OCI-LY1 (cell line): Measurements from ENCODE around the gene MCC.

Experiments used
- H2AFZ ChIP-seq: fragments of 200-600 bp; sonication (generic), shearing (Covaris generic); 2 replicates; pipeline ENCODE4 v1.6.0; 2014; ENCODE audit warnings: antibody characterized with exemption, mild to moderate bottlenecking, low read length
- H3F3A ChIP-seq: fragments of 200-600 bp; sonication (generic), shearing (Covaris generic); 2 replicates; pipeline ENCODE4 v1.6.0; 2014; ENCODE audit warnings: mild to moderate bottlenecking, antibody characterized with exemption, low read length, moderate library complexity; ENCODE audit not compliant: insufficient read depth
- H3K27ac ChIP-seq: fragments of 200-600 bp; sonication (generic); 2 replicates; pipeline ENCODE4 v1.5.1; 2014; ENCODE audit warnings: low read length, mixed run types, mild to moderate bottlenecking, low read depth; ENCODE audit not compliant: poor library complexity, severe bottlenecking
- H3K27me3 ChIP-seq: fragments of 200-600 bp; sonication (generic); 2 replicates; pipeline ENCODE4 v1.6.0; 2014; ENCODE audit warnings: antibody characterized with exemption, mild to moderate bottlenecking, low read length, moderate library complexity; ENCODE audit not compliant: insufficient read depth
- H3K36me3 ChIP-seq: fragments of 200-600 bp; sonication (generic); 2 replicates; pipeline ENCODE4 v1.6.1; 2014; ENCODE audit warnings: mild to moderate bottlenecking, antibody characterized with exemption, low read length, moderate library complexity, mixed read lengths; ENCODE audit not compliant: insufficient read depth
- H3K4me1 ChIP-seq: fragments of 200-600 bp; sonication (generic); 2 replicates; pipeline ENCODE4 v1.5.1; 2014; ENCODE audit warnings: mild to moderate bottlenecking, low read length, moderate library complexity; ENCODE audit not compliant: insufficient read depth, severe bottlenecking
- H3K4me2 ChIP-seq: fragments of 200-600 bp; sonication (generic), shearing (Covaris generic); 2 replicates; pipeline ENCODE4 v1.6.1; 2014; ENCODE audit warnings: low read length
- H3K4me3 ChIP-seq: fragments of 200-600 bp; sonication (generic); 2 replicates; pipeline ENCODE4 v1.5.1; 2014; ENCODE audit warnings: low read length, low read depth, mild to moderate bottlenecking, mixed read lengths; ENCODE audit not compliant: poor library complexity, severe bottlenecking
- H3K79me2 ChIP-seq: fragments of 200-600 bp; shearing (Covaris generic); 2 replicates; pipeline ENCODE4 v1.6.1; 2016; ENCODE audit warnings: mixed run types, low read length, mixed read lengths; ENCODE audit not compliant: insufficient read depth
- H3K9ac ChIP-seq: fragments of 200-600 bp; sonication (generic), shearing (Covaris generic); 2 replicates; pipeline ENCODE4 v1.6.1; 2014; ENCODE audit warnings: mild to moderate bottlenecking, low read length, mixed read lengths
- H3K9me2 ChIP-seq: fragments of 200-600 bp; sonication (generic), shearing (Covaris generic); 2 replicates; pipeline ENCODE4 v1.6.1; 2014; ENCODE audit warnings: low read depth, mild to moderate bottlenecking, low read length, mixed read lengths
- H3K9me3 ChIP-seq: fragments of 200-600 bp; shearing (Covaris generic); 2 replicates; pipeline ENCODE4 v1.6.1; 2014; ENCODE audit warnings: low read length, mixed read lengths
- H4K20me1 ChIP-seq: fragments of 200-600 bp; sonication (generic), shearing (Covaris generic); 2 replicates; pipeline ENCODE4 v1.6.0; 2016; ENCODE audit warnings: mild to moderate bottlenecking, low read length; ENCODE audit not compliant: insufficient read depth
- EZH2 ChIP-seq: fragments of 200-600 bp; sonication (generic), shearing (Covaris generic); IDR thresholded peaks from 2 replicates; pipeline ENCODE4 v1.8.0; 2017; ENCODE audit warnings: borderline replicate concordance, mixed run types, mild to moderate bottlenecking, antibody characterized with exemption, low read length, moderate library complexity, mixed read lengths
- TF ChIP-seq, protein P1 (sequence below): fragments of 200-600 bp; sonication (generic), shearing (Covaris generic); IDR thresholded peaks from 2 replicates; pipeline ENCODE4 v1.5.1; 2017; ENCODE audit warnings: mild to moderate bottlenecking, antibody characterized with exemption, low read length, moderate library complexity, mixed read lengths

MCC gene

DNA sequence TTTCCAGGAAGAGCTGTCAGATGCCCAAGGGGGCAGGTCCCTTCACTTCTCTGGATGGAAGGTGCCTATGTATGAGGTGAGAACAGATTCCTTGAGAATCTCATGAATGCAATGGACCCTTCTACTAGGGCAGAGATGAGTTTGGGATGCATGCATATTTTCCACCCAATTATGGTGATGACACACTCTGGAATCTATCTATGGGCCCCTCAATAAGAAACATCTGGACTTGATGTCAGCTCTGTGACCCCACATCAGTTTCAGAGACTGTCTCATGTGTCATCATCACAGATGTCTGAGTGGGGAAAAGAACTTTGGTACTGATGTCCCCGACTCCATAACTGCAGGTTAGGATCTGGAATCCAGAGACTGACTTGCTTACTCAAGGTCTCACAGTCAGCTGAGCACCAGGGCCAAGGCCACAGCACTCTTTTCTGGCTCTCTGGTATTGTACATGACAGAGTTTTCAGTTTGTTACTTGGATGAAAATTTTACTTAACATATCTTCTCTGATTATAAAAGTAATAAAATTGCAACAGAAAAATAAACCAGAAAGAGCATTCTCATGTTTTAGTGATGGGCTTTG lies 334.6 kb downstream of the MCC start:
- no peaks in the 10 kb centered on the region for H3K36me3 ChIP-seq
- H3K4me3 ChIP-seq: no peak overlapping the region
- no peak overlapping the region for H2AFZ ChIP-seq
- no peaks in the 10 kb centered on the region for H3K79me2 ChIP-seq
- H3K9me3 ChIP-seq: no peaks in the 10 kb centered on the region
- H3K4me2 ChIP-seq: no peak overlapping the region
- TF ChIP-seq, protein P1, sequence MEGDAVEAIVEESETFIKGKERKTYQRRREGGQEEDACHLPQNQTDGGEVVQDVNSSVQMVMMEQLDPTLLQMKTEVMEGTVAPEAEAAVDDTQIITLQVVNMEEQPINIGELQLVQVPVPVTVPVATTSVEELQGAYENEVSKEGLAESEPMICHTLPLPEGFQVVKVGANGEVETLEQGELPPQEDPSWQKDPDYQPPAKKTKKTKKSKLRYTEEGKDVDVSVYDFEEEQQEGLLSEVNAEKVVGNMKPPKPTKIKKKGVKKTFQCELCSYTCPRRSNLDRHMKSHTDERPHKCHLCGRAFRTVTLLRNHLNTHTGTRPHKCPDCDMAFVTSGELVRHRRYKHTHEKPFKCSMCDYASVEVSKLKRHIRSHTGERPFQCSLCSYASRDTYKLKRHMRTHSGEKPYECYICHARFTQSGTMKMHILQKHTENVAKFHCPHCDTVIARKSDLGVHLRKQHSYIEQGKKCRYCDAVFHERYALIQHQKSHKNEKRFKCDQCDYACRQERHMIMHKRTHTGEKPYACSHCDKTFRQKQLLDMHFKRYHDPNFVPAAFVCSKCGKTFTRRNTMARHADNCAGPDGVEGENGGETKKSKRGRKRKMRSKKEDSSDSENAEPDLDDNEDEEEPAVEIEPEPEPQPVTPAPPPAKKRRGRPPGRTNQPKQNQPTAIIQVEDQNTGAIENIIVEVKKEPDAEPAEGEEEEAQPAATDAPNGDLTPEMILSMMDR: no peak
- TF ChIP-seq EZH2: no peak
- H3F3A ChIP-seq: no peaks in the 10 kb centered on the region
- H4K20me1 ChIP-seq: no peaks in the 10 kb centered on the region
- H3K9ac ChIP-seq: no peak overlapping the region
- no peak overlapping the region for H3K27ac ChIP-seq
- H3K4me1 ChIP-seq: no peaks in the 10 kb centered on the region
- H3K27me3 ChIP-seq: no peaks in the 10 kb centered on the region
- no peaks in the 10 kb centered on the region for H3K9me2 ChIP-seq

DNA sequence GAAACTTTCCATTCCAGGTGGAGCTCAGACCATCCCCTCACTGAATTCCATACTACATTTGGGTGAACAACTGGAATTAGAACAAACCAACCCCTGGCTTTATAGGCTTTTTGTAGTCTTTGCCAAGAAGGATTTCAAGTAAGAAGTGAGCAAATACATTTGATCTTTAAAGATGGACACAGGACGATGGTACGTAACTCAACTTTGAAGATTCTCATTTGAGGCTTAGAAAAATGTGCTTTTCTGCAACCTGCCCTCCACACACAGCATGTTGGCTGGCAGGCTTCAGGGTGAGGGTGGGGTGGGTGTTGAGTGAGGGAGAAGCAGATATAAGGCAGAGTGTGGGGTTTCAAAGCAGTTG lies 335.9 kb downstream of the MCC start:
- H3K36me3 ChIP-seq: no peaks in the 10 kb centered on the region
- H3K9me3 ChIP-seq: no peaks in the 10 kb centered on the region
- H3K9me2 ChIP-seq: no peaks in the 10 kb centered on the region
- no peak overlapping the region for H2AFZ ChIP-seq
- H3K27me3 ChIP-seq: no peaks in the 10 kb centered on the region
- H3K27ac ChIP-seq: no peak overlapping the region
- TF ChIP-seq, protein P1: no peak
- TF ChIP-seq EZH2: no peak
- no peak overlapping the region for H3K9ac ChIP-seq
- H3K4me3 ChIP-seq: no peak overlapping the region
- H3F3A ChIP-seq: no peaks in the 10 kb centered on the region
- H3K79me2 ChIP-seq: no peaks in the 10 kb centered on the region
- no peaks in the 10 kb centered on the region for H3K4me1 ChIP-seq
- no peaks in the 10 kb centered on the region for H4K20me1 ChIP-seq
- no peak overlapping the region for H3K4me2 ChIP-seq

DNA sequence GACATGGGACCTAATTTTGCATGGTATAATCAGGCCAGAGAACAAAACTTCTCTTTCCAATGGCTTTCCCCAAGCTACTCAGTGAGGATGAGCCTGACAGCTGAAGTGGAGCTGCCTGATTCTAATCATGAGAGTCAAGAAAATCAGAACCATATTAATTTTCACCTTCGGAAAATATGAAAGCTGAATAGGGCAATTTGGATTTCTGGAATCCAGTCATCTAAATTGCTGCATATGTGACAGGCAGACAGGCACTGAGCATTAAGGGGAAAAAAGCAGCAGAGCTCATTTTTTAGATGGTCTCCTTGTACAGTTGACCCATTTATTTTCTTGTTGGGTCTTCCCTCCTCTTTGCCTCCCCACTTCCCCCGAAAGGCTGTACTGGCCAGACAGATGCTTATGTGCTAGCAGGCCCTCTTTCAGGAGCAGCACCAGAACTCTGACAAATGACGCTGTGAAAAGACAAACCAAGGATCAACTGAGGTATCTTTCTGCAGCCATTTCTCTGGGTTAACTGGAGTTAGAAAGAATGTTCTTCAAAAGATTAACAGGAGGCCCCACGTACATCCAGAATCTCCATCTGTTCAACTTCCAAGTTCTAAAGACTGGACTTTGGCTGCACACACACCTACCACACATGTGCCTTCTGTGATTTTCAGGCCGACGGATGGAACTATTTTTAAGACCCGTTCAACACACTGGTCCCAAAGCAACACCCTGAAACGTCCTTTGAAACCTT lies 336.4 kb downstream of the MCC start:
- Histone ChIP-seq H3K4me3 (no peak overlapping the region), H3K9me3 (no peaks in the 10 kb centered on the region), H3K27me3 (no peaks in the 10 kb centered on the region), H3F3A (no peaks in the 10 kb centered on the region), H3K9ac (no peak overlapping the region), H3K4me1 (no peaks in the 10 kb centered on the region), H3K4me2 (no peak overlapping the region), H3K36me3 (no peaks in the 10 kb centered on the region), H3K27ac (no peak overlapping the region), H3K79me2 (no peaks in the 10 kb centered on the region), H3K9me2 (no peaks in the 10 kb centered on the region), H2AFZ (no peak overlapping the region), H4K20me1 (no peaks in the 10 kb centered on the region)
- TF ChIP-seq, protein P1: no peak
- TF ChIP-seq EZH2: no peak
